ENCODE results near the gene SUPT3H.

- TF ChIP-seq CTCF (IDR thresholded peaks at IDR 0.05) (no peak), POLR2A (IDR thresholded peaks at IDR 0.05) (no peak)
Observed at GRCh38 chr6:45212976-45213375, 164.8 kb downstream of the SUPT3H start.

Data from transverse colon (tissue), 3 donors.